Brain microvascular endothelial cell (primary cell): ENCODE data around the gene PHEX.

Experiments used
- DNase-seq: peaks from one replicate; pipeline ENCODE4 v3.0.0-alpha.2; 2020
- H3K27ac ChIP-seq: fragments of 250-450 bp; sonication (Bioruptor Pico); 2 replicates; pipeline ENCODE4 v1.5.1; 2020; ENCODE audit warnings: mild to moderate bottlenecking, moderate library complexity
- H3K27me3 ChIP-seq: fragments of 250-450 bp; sonication (Bioruptor Pico); replicated peaks from 2 replicates; pipeline ENCODE4 v1.5.1; 2020; ENCODE audit warnings: mild to moderate bottlenecking
- H3K36me3 ChIP-seq: fragments of 250-450 bp; sonication (Bioruptor Pico); replicated peaks from 2 replicates; pipeline ENCODE4 v1.5.1; 2020; ENCODE audit warnings: mild to moderate bottlenecking
- H3K4me3 ChIP-seq: 2 replicates; pipeline ENCODE4 v1.5.1; 2011; ENCODE audit warnings: low read depth, mild to moderate bottlenecking, control low read depth, low read length, moderate library complexity
- CTCF ChIP-seq: IDR thresholded peaks from 2 replicates; pipeline ENCODE4 v1.5.1; 2011; ENCODE audit warnings: low read depth, mild to moderate bottlenecking, moderate library complexity, low read length, control low read depth, inconsistent platforms; ENCODE audit errors: missing control alignments
- in situ Hi-C: cut with HindIII; loops from 2 replicates; pipeline ENCODE4 v1.10.0; 2017; ENCODE audit warnings: low sequenced_read_pairs, low pct_ligation_motif_present

The PHEX gene

GRCh38 chrX:22033818-22034217, 1.7 kb downstream of the PHEX start:
- no peak for TF ChIP-seq CTCF
- Histone ChIP-seq H3K36me3 (no peaks in the 10 kb centered on the region), H3K27me3 (no peaks in the 10 kb centered on the region), H3K4me3 (no peak overlapping the region), H3K27ac (no peak overlapping the region)
- DNase-seq, result no peak
- in situ Hi-C loops, result no loop called here

GRCh38 chrX:22035236-22035635, 3.1 kb downstream of the PHEX start:
- DNase-seq, result no peak
- in situ Hi-C loops, result no loop called here

GRCh38 chrX:22037225-22037624, 5.1 kb downstream of the PHEX start:
- no peak for TF ChIP-seq CTCF
- Histone ChIP-seq H3K27ac (no peak overlapping the region), H3K4me3 (no peak overlapping the region), H3K36me3 (no peaks in the 10 kb centered on the region), H3K27me3 (no peaks in the 10 kb centered on the region)
- in situ Hi-C loops, result no loop called here
- no peak for DNase-seq

More at GRCh38 chrX:22035236-22035635, 3.1 kb downstream of the PHEX start:
- Histone ChIP-seq H3K27me3 (no peaks in the 10 kb centered on the region), H3K27ac (no peak overlapping the region), H3K4me3 (no peak overlapping the region), H3K36me3 (no peaks in the 10 kb centered on the region)
- no peak for TF ChIP-seq CTCF

GRCh38 chrX:22037911-22038537, 5.9 kb downstream of the PHEX start:
- no peak for DNase-seq
- TF ChIP-seq CTCF, result no peak
- Histone ChIP-seq H3K27me3 (no peaks in the 10 kb centered on the region), H3K27ac (no peak overlapping the region), H3K36me3 (no peaks in the 10 kb centered on the region), H3K4me3 (no peak overlapping the region)
- in situ Hi-C loops, result no loop called here

GRCh38 chrX:22039541-22039940, 7.4 kb downstream of the PHEX start:
- in situ Hi-C loops, result no loop called here
- H3K27ac ChIP-seq, result no peak overlapping the region

More at GRCh38 chrX:22039541-22039940, 7.4 kb downstream of the PHEX start:
- no peak for TF ChIP-seq CTCF
- H3K36me3 ChIP-seq, result no peaks in the 10 kb centered on the region
- no peak for DNase-seq
- H3K27me3 ChIP-seq, result no peaks in the 10 kb centered on the region
- no peak overlapping the region for H3K4me3 ChIP-seq
